ENCODE data around the gene CHCHD6. TPM values are rescaled to one million over a fixed set of nuclear protein-coding genes. Genes with fewer than 3 reads are reported as not detected.
"Not testable (repeated sequence)": the region's sequence is repeated elsewhere in the genome, so short reads cannot be mapped to it uniquely, and the experiment has no call there.

CHCHD6 gene
- total RNA-seq, 1 experiment from 2014 or later = 40.9 TPM

- no peak for TF ChIP-seq ATF1 (CRISPR knock-in tag; IDR thresholded peaks at IDR 0.05)
- TF ChIP-seq TEAD1 (CRISPR knock-in tag; IDR thresholded peaks at IDR 0.05) = peak; percentile 76
- TF ChIP-seq FOXK1 (CRISPR knock-in tag; IDR thresholded peaks at IDR 0.05) = no peak
- TF ChIP-seq PREB (CRISPR knock-in tag; IDR thresholded peaks at IDR 0.05; ENCODE audit: borderline replicate concordance) = no peak
- TF ChIP-seq GABPB1 (CRISPR knock-in tag; IDR thresholded peaks at IDR 0.05) = no peak
- TF ChIP-seq ZNF423 (CRISPR knock-in tag; IDR thresholded peaks at IDR 0.05) = 0 out of 2 replicates have a peak, but pooled peaks have one; percentile 33
- TF ChIP-seq FOXP4 (CRISPR knock-in tag; IDR thresholded peaks at IDR 0.05) = no peak
- TF ChIP-seq NR2C2 (CRISPR knock-in tag; IDR thresholded peaks at IDR 0.05) = no peak
- TF ChIP-seq JUN (CRISPR knock-in tag; IDR thresholded peaks at IDR 0.05) = no peak
Observed at GRCh38 chr3:126784254-126784653, 80.2 kb downstream of the CHCHD6 start (continued).

GRCh38 chr3:126791320-126791719, 87.3 kb downstream of the CHCHD6 start:
- H3K4me3 Mint-ChIP-seq; CTCF ChIA-PET; POLR2A ChIA-PET; H3K4me1 Mint-ChIP-seq; H3K27ac Mint-ChIP-seq; ATAC-seq; H3K27me3 Mint-ChIP-seq (ENCODE audit: low read depth): not testable (repeated sequence)
- peak; percentile 32 for DNase-seq (ENCODE audit: low spot score)
- Mint-ChIP-seq H3K36me3 (peaks cover 30% of the 10 kb centered on the region), H3K9me3 (peaks cover 37% of the 10 kb centered on the region)

GRCh38 chr3:126792998-126793397, 89.0 kb downstream of the CHCHD6 start:
- H3K27me3 Mint-ChIP-seq (ENCODE audit: low read depth) = no peaks in the 10 kb centered on the region; the same call in 1 of the 2 replicates
- ChIA-PET POLR2A (no interaction called here), CTCF (no interaction called here)
- no peak for ATAC-seq
- no peak overlapping the region for H3K4me3 Mint-ChIP-seq
- H3K4me1 Mint-ChIP-seq = peaks cover 17% of the 10 kb centered on the region
- H3K27ac Mint-ChIP-seq = no peak overlapping the region
- H3K36me3 Mint-ChIP-seq = peaks cover 30% of the 10 kb centered on the region
- DNase-seq (ENCODE audit: low spot score) = no peak
- peaks cover 37% of the 10 kb centered on the region for H3K9me3 Mint-ChIP-seq
- TF ChIP-seq ZNF532 (CRISPR knock-in tag; IDR thresholded peaks at IDR 0.05; ENCODE audit: borderline replicate concordance) (no peak), MYBL2 (CRISPR knock-in tag; IDR thresholded peaks at IDR 0.05) (no peak), SMAD3 (CRISPR knock-in tag; IDR thresholded peaks at IDR 0.05; ENCODE audit: borderline replicate concordance) (no peak), ATF6 (CRISPR knock-in tag; IDR thresholded peaks at IDR 0.05) (no peak), FOXP1 (CRISPR knock-in tag; IDR thresholded peaks at IDR 0.05; ENCODE audit: borderline replicate concordance) (no peak), PRRX2 (CRISPR knock-in tag; IDR thresholded peaks at IDR 0.05) (no peak), GTF2I (CRISPR knock-in tag; conservative IDR thresholded peaks at IDR 0.05) (no peak), PRDM15 (CRISPR knock-in tag; IDR thresholded peaks at IDR 0.05) (no peak), CBFB (CRISPR knock-in tag; IDR thresholded peaks at IDR 0.05; ENCODE audit: low read depth) (no peak), ZNF232 (CRISPR knock-in tag; IDR thresholded peaks at IDR 0.05) (no peak), FOXK1 (CRISPR knock-in tag; IDR thresholded peaks at IDR 0.05) (no peak), HMGXB4 (CRISPR knock-in tag; IDR thresholded peaks at IDR 0.05) (no peak)

All from WTC11 (cell line).